Right lobe of liver (tissue), 6 donors: ENCODE data around the gene YTHDC1. TPM values are rescaled to one million over a fixed set of nuclear protein-coding genes. Genes with fewer than 3 reads are reported as not detected.

Experiments used
- ATAC-seq, 4 donors: fragments of 200-7000 bp; cut with Tn5 transposase; one replicate each; pipeline ENCODE4 v1.9.1; 2020; ENCODE audit warnings: mild to moderate bottlenecking in 4 of 4, moderate library complexity in 4 of 4
- DNase-seq, 3 donors: peaks; one replicate each; pipeline ENCODE4 v3.0.0-alpha.2; 2020
- H3K27ac ChIP-seq, 3 donors: fragments of 200-600 bp; one replicate each; pipeline ENCODE4 v1.8.0; 2022
- H3K27me3 ChIP-seq, 2 donors: fragments of 200-600 bp; one replicate each; pipeline ENCODE4 v1.8.0; 2022
- H3K36me3 ChIP-seq, 4 donors: fragments of 200-600 bp; sonication (generic) in 1 of 4; one replicate each; pipeline versions ENCODE4 v1.5.1 to v1.8.0; 2017 to 2022; ENCODE audit warnings: control low read depth in 1 of 4
- H3K4me1 ChIP-seq, 4 donors: fragments of 200-600 bp; sonication (generic) in 1 of 4; one replicate each; pipeline versions ENCODE4 v1.5.1 to v1.8.0; 2017 to 2022; ENCODE audit warnings: control low read depth in 1 of 4
- H3K4me3 ChIP-seq, 3 donors: fragments of 200-600 bp; one replicate each; pipeline ENCODE4 v1.8.0; 2022
- H3K9me3 ChIP-seq, 4 donors: fragments of 200-600 bp; sonication (generic) in 1 of 4; one replicate each; pipeline versions ENCODE4 v1.5.1 to v1.8.0; 2017 to 2022; ENCODE audit warnings: control low read depth in 1 of 4
- CTCF ChIP-seq, 4 donors: fragments of 200-600 bp in 3 of 4; fragments of 450-650 bp in 1 of 4; IDR thresholded peaks; one replicate each; pipeline versions ENCODE4 v1.5.1 to v1.8.0; 2016 to 2022; ENCODE audit warnings: antibody characterized with exemption in 4 of 4, mild to moderate bottlenecking in 2 of 4
- POLR2A ChIP-seq: fragments of 450-650 bp; IDR thresholded peaks from one replicate; pipeline ENCODE4 v1.6.1; 2017; ENCODE audit warnings: antibody characterized with exemption, mild to moderate bottlenecking
- WGBS: methylation state at CpG from one replicate; pipeline ENCODE4 v1.1.6; 2018; ENCODE audit warnings: low coverage, low lambda C conversion rate; ENCODE audit not compliant: insufficient coverage; ENCODE audit errors: missing lambda C conversion rate; 5-methylcytosine and 5-hydroxymethylcytosine counted together
- intact Hi-C, 2 donors: fragments of 100-400 bp; cut with DNase I; formaldehyde crosslinking; loops; one replicate each; pipeline versions ENCODE4 v1.11.2 to v1.14.1; 2022
- small RNA-seq, 2 experiments: library from RNA; depleted of rRNA; stranded (forward); fragments of <200 nt; gene quantifications; one replicate each; pipeline ENCODE3, GENCODE V24; 2016
- total RNA-seq, 6 experiments: library from RNA; depleted of rRNA in 2 of 6; stranded (reverse); fragments of >200 nt in 2 of 6; fragmentation: NEBNext Ultra II Directional in 3 of 6; extraction: Animal tissue kit (Norgen Biotek cat#: 25700) in 3 of 6; gene quantifications; one replicate each; pipeline versions ENCODE4 v1.1.0 to v1.2.4, GENCODE V29; 2016 to 2023
- donor health status: DM: no; HTN: yes; CAD: no.
- donor health status: DM: no; HTN: no; CAD: no.
- donor health status: DM: no; HTN: no; CAD: no.
- donor health status: DM: no; HTN: yes; CAD: no.
- donor health status: DM: no; HTN: yes; CAD: no.

The YTHDC1 gene
- total RNA-seq, 6 experiments from 2014 or later, result 15.5 to 32.9 (median 26.0) TPM

- Histone ChIP-seq H3K9me3 (no peaks in the 10 kb centered on the region), H3K4me3 (peak overlapping the region in 2 of 3 donors; percentile 5 to 9), H3K4me1 (no peaks in the 10 kb centered on the region), H3K27ac (no peak overlapping the region), H3K27me3 (no peaks in the 10 kb centered on the region), H3K36me3 (no peaks in the 10 kb centered on the region)
- TF ChIP-seq CTCF (IDR thresholded peaks at IDR 0.05) (no peak), POLR2A (no peak)
- ATAC-seq (no peak), DNase-seq (no peak)
- 17% methylated on average over 2 of the region's 2 CpGs for WGBS
- intact Hi-C loops, result loop anchor here (5.0 to 10.0 kb wide), 2 partner anchors 95 to 102 kb away; no protein-coding TSS in a partner anchor
These were observed 77.5 kb downstream of the YTHDC1 start for GRCh38 chr4:68272380-68272779.

- no peaks in the 10 kb centered on the region for H3K36me3 ChIP-seq
- TF ChIP-seq POLR2A, result no peak
- TF ChIP-seq CTCF (IDR thresholded peaks at IDR 0.05), result peak; percentile 69 to 87 (median 72)
- no peaks in the 10 kb centered on the region for H3K9me3 ChIP-seq
- H3K4me3 ChIP-seq, result peak overlapping the region in 2 of 3 donors; percentile 5 to 9
- H3K4me1 ChIP-seq, result no peaks in the 10 kb centered on the region
- WGBS, result 20% methylated on average over 11 of the region's 11 CpGs
- intact Hi-C loops, result loop anchor here (5.0 to 10.0 kb wide), 2 partner anchors 95 to 103 kb away; no protein-coding TSS in a partner anchor
- H3K27ac ChIP-seq, result no peak overlapping the region
- DNase-seq, result no peak
- ATAC-seq, result peak; percentile 84 to 95 (median 90)
- no peaks in the 10 kb centered on the region for H3K27me3 ChIP-seq
These were observed 78.0 kb downstream of the YTHDC1 start for GRCh38 chr4:68271851-68272357.

GRCh38 chr4:68267433-68267944 lies 82.4 kb downstream of the YTHDC1 start:
- Histone ChIP-seq H3K36me3 (no peaks in the 10 kb centered on the region), H3K4me1 (no peaks in the 10 kb centered on the region), H3K4me3 (no peak overlapping the region), H3K27me3 (no peaks in the 10 kb centered on the region), H3K9me3 (no peaks in the 10 kb centered on the region), H3K27ac (no peak overlapping the region)
- TF ChIP-seq CTCF (IDR thresholded peaks at IDR 0.05) (no peak), POLR2A (no peak)
- ATAC-seq, result no peak
- WGBS, result 56% methylated on average over 2 of the region's 2 CpGs
- DNase-seq, result no peak
- intact Hi-C loops, result no loop called here

GRCh38 chr4:68264875-68265565 lies 84.9 kb downstream of the YTHDC1 start:
- intact Hi-C loops, result no loop called here
- H3K36me3 ChIP-seq, result no peaks in the 10 kb centered on the region
- 63% methylated on average over 2 of the region's 3 CpGs for whole genome bisulfite sequencing
- ATAC-seq, result no peak
- DNase-seq, result no peak
- no peak for TF ChIP-seq CTCF (IDR thresholded peaks at IDR 0.05)
- no peak for TF ChIP-seq POLR2A
- no peak overlapping the region for H3K4me3 ChIP-seq
- no peaks in the 10 kb centered on the region for H3K9me3 ChIP-seq
- H3K4me1 ChIP-seq, result no peaks in the 10 kb centered on the region
- no peaks in the 10 kb centered on the region for H3K27me3 ChIP-seq
- no peak overlapping the region for H3K27ac ChIP-seq

Small RNA genes within 50 kb of the gene (small RNA-seq; reads per million reads assigned to genes)
- 0.19 to 0.26 reads per million in 2 experiments for gene MT2P1

Other genes starting within 250 kb of the YTHDC1 start
- gene TMPRSS11F, start 220.2 kb downstream of the YTHDC1 start, total RNA-seq, result under 1 TPM in 1 of 6 experiments, not detected in 5; 0.12 TPM
- not detected for gene TMPRSS11B, start 104.4 kb downstream of the YTHDC1 start, total RNA-seq
- gene TMPRSS11E, start 97.4 kb upstream of the YTHDC1 start, total RNA-seq, result not detected
- 10 to 100 TPM in 2 of 6 experiments, 1 to 10 TPM in 4; 1.0 to 13.6 (median 2.5) TPM for gene UGT2B17, start 226.2 kb upstream of the YTHDC1 start, total RNA-seq